Right lobe of liver (tissue), 4 donors: ENCODE results near the gene AMPH.

Experiments
- CTCF ChIP-seq, 4 donors: fragments of 200-600 bp in 3 of 4; fragments of 450-650 bp in 1 of 4; IDR thresholded peaks; one replicate each; pipeline versions ENCODE4 v1.5.1 to v1.8.0; 2016 to 2022; ENCODE audit warnings: antibody characterized with exemption in 4 of 4, mild to moderate bottlenecking in 2 of 4
- POLR2A ChIP-seq: fragments of 450-650 bp; IDR thresholded peaks from one replicate; pipeline ENCODE4 v1.6.1; 2017; ENCODE audit warnings: antibody characterized with exemption, mild to moderate bottlenecking
- donor health status: DM: no; HTN: no; CAD: no.
- donor health status: DM: no; HTN: no; CAD: no.
- donor health status: DM: no; HTN: yes; CAD: no.

- TF ChIP-seq CTCF (IDR thresholded peaks at IDR 0.05) (no peak), POLR2A (no peak)
Measured at GRCh38 chr7:38372290-38372689, 258.9 kb downstream of the AMPH start.
